Measurements from ENCODE around the gene GPR176. TPM values are rescaled to one million over a fixed set of nuclear protein-coding genes. Genes with fewer than 3 reads are reported as not detected.

Gene GPR176
- total RNA-seq, 1 experiment from 2014 or later: 1.7 TPM

DNA sequence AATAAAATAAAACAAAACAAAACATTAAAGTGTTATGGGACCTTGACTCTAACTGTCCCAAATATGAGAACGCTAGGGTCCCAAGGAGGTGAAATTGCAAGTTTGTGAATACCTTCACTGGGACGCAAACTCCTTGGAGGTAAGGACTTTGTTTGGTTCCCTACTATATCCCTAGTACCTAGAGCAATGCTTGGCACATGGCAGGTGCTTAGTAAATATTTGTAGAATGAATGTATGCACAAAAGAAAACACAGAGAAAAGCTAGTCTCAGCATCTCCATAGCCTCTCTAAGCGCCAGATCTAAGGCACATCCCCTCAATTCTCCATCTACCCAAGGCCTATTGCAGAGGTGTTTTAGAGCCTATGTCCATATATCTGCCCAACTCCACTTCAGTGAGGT, 30.5 kb downstream of the GPR176 start:
- no peak for DNase-seq (ENCODE audit: low spot score)

DNA sequence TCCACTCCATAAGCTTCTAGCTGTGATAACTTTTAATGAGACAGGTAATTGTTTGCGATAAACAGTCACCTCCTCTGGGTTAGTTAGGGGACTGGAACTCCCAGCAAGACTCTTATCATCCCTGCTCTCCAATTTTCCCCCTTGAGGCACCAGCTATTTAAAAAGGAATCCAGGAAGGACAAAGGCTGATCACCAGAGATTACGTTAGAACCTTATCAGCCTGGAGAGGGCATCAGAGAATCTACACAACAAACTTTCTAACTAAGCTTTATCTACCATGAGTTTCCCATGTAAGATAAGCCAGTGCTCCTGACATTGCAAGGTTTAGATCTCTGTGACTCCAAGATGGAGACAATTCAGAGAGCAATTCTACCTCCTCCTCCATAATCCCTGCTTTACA, 31.3 kb downstream of the GPR176 start:
- DNase-seq (ENCODE audit: low spot score): no peak

DNA sequence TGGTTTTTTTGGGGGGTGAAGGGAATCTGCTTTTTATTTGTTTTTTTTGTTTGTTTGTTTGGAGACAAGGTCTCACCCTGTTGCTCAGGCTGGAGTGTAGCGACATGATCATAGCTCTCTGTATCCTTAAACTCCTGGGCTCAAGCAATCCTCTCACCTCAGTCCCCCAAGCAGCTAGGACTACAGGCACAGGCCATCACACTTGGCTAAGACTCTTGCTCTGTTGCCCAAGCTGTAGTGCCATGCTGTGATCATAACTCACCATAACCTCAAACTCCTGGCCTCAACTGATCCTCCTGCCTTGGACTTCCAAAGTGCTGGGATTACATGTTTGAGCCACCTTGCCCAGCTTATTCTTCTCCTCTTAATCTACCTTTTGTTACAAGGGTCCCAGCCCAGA, 31.8 kb downstream of the GPR176 start:
- no peak for DNase-seq (ENCODE audit: low spot score)

DNA sequence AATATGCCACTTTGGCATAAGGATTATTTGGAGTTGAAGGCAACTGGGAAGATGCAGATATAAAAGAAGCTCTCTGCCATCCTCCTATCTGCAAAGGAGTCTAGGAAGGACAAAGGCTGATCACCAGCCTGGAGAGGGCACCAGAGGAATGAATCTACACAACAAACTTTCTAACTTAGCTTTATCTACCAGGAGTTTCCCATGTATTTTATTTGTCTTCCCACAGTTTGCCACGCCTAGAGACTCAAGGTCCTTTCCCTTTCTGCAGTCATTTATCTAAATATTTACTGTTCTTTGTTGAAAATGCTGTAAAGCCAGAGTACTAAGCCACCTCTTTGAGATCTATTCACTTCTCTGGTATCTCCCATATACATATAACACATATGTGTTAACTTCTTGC, 32.2 kb downstream of the GPR176 start:
- peak; percentile 72 for DNase-seq (ENCODE audit: low spot score)

GRCh38 chr15:39887211-39887610, 32.9 kb downstream of the GPR176 start:
- DNase-seq (ENCODE audit: low spot score): no peak

GRCh38 chr15:39886418-39886817, 33.6 kb downstream of the GPR176 start:
- DNase-seq (ENCODE audit: low spot score): no peak

- DNase-seq (ENCODE audit: low spot score): no peak
Measured at GRCh38 chr15:39885099-39885777, 34.8 kb downstream of the GPR176 start.

DNA sequence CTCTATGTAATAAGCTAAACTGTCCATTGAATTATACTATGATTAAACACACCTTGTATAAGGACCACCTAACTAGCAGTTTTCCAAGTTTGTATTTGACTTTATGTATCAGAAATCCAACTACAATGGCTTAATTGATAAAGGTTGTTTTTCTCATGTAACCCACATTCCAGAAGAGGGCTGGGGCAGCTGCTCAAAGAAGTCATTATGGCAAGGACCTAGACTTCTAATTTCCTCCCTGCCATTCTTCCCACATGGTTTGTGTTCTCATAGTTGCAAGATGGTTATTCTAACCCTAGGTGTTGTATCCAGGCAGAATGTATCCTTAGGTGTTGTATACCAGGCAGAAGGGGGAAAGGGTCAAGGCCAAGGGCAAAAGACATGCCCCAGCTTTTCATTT, 35.7 kb downstream of the GPR176 start:
- peak; percentile 48 for DNase-seq (ENCODE audit: low spot score)

- DNase-seq (ENCODE audit: low spot score): no peak
Measured at GRCh38 chr15:39882602-39883001, 37.5 kb downstream of the GPR176 start.

GRCh38 chr15:39881790-39882189, 38.3 kb downstream of the GPR176 start:
- DNase-seq (ENCODE audit: low spot score): no peak

GRCh38 chr15:39880718-39881387, 39.2 kb downstream of the GPR176 start:
- no peak for DNase-seq (ENCODE audit: low spot score)

DNA sequence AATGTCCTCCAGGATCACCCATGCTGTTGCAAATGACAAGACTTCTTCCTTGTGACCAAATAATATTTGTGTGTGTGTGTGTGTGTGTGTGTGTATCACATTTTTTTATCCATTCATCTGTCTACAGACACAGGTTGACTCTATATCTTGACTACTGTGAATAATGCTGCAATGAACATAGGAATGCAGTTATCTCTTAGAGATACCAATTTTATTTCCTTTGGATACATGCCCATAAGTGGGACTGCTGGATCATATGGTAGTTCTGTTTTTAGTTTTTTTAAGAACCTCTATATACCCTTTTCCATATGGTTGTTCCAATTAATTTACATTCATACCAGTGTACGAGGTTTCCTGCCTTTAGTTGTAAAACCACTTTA, 41.7 kb downstream of the GPR176 start:
- no peak for DNase-seq (ENCODE audit: low spot score)

- DNase-seq (ENCODE audit: low spot score): peak; percentile 68
Measured at GRCh38 chr15:39874890-39875549, 45.0 kb downstream of the GPR176 start.

DNA sequence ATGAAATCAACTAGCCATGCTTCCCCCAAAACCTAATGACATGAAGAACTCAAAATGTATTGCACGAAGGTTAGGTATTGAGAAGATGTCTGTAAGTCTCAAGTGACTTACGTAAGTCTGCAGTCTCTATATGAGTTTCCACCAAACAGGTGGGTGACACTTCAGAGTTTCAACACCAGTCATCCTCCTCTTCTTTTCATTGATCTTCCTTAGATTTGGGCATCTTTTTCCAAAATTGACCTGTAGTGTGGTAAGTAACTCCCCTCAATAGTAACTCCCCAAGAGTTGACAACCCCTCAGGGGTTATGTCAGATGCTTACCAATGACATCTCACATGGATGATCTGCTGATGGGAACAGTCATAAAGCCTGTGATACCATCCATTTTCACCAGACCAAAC, 46.1 kb downstream of the GPR176 start:
- DNase-seq (ENCODE audit: low spot score): no peak

- no peak for DNase-seq (ENCODE audit: low spot score)
Measured at GRCh38 chr15:39870537-39870936, 49.5 kb downstream of the GPR176 start.

DNA sequence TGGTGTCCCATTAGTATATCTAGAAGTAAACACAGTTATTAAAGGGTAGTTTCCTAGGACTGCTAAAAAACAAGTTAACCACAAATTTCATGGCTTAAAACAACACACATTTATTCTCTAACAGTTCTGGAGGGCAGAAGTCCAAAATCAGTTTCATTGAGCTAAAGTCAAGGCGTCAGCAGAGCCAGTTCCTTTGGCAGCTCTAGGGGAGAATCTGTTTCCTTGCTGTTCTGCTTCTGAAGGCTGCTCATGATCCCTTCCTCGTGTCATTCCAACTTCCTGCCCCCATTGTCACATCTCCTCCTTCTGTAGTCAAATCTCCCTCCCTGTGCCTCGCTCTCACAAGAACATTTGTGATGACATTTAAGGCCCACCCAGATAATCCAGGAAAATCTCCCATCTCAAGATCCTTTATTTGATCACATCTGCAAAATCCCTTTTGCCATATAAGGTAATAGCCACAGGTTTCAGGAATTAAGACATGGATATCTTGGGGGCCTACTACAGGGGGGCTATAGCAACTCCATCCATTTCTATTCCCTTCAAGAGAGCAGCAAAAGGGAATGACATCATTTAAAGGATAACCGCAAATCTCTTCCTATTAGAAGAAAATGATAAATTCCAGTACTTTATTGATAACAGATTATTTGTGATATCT, 50.1 kb downstream of the GPR176 start:
- no peak for DNase-seq (ENCODE audit: low spot score)

DNA sequence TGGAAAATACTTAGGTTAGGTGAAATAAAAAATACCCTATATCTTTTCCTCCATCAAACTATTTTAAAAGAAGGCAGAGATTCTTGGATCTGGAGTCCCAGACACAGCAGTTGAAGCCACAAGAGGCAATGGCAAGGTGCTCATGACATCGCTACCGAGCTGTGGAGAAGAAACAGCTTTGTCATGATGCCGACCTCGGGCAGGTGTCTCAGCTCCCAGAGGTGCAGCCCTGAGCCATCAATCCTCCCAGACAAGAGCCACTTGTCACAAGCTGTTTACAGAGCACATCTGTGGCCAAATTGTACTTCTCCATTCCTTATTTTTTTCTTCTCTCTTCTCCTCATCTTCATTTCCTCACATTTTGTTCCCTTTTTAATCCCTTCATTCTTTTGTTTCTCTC, 50.8 kb downstream of the GPR176 start:
- DNase-seq (ENCODE audit: low spot score): no peak

DNA sequence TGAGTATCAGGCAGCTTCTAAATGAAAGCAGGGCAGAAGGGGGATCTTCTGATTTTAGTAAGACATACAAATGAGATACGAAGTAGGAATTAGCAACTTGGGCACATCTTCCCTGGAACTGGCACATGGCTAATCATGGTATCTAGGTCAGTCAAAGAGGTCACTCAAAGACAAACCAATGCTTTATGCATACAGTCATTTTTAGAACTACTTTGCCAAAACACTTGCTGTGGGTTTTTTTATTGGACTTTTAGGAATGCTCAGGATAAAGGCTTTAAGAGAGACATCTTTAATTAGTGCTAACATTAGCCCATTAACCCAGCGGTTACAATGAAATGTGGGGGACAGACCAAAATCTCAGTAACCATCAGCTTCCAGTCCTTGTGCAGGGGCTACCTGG, 51.7 kb downstream of the GPR176 start:
- no peak for DNase-seq (ENCODE audit: low spot score)

GRCh38 chr15:39864116-39864515, 56.0 kb downstream of the GPR176 start:
- no peak for DNase-seq (ENCODE audit: low spot score)

GRCh38 chr15:39860871-39861270, 59.2 kb downstream of the GPR176 start:
- no peak for DNase-seq (ENCODE audit: low spot score)

DNA sequence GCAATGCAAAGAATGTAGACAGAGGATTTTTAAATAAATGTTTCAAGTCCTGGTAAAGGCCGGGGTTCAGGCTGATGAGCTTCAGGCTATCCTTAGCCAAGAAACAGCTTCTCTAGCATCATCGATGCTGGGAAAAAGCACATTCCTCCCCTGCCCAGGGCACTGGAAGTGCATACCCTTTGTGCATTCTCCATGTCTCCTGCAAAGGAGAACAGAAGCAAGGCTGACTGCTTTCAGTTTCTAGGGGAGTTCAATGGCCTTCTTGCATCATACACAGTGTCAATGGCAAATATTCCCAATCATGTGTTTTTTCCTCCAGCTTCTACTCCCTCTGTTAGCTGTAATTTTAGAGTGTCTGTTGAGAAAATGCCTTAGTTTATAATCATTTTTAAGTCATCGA, 59.9 kb downstream of the GPR176 start:
- no peak for DNase-seq (ENCODE audit: low spot score)

DNA sequence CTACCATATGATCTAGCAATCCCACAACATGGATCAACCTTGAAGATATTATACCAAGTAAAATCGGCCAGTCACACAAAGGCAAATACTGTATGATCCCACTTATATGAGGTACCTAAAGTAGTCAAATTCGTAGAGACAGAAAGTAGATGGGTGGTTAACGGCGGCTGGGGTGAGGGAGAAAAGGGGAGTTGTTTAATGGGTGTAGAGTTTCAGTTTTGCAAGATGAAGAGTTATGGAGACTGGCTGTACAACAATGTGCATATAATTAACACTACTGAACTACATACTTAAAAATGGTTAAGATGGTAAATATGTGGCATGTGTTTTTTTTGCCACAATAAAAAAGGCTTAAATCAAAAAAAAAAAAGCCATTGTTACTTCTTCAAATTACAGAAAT, 60.4 kb downstream of the GPR176 start:
- no peak for DNase-seq (ENCODE audit: low spot score)

GRCh38 chr15:39857132-39857531, 62.9 kb downstream of the GPR176 start:
- DNase-seq (ENCODE audit: low spot score): no peak

All from HT-29 (cell line).